Keratinocyte (primary cell): Measurements from ENCODE around the gene INHBC. TPM values are rescaled to one million over a fixed set of nuclear protein-coding genes. Genes with fewer than 3 reads are reported as not detected.
A peak's percentile ranks its signal among the peaks of the same experiment; 100 is the strongest.

Source experiments
- DNase-seq: peaks from one replicate; pipeline ENCODE4 v3.0.0-alpha.2; 2011; ENCODE audit warnings: low read depth, missing footprints, low spot score
- FAIRE-seq: peaks from 2 replicates; lab custom pipeline; 2011; peaks lifted over from hg19 to GRCh38; lab: Jason Lieb, UNC
- H2AFZ ChIP-seq: 2 replicates; pipeline ENCODE4 v1.6.0; 2012; ENCODE audit warnings: low read length, control low read depth, inconsistent platforms; ENCODE audit not compliant: control insufficient read depth
- H3K27ac ChIP-seq: 2 replicates; pipeline ENCODE4 v1.5.1; 2011; ENCODE audit warnings: low read length; ENCODE audit not compliant: control insufficient read depth, insufficient read depth
- H3K27me3 ChIP-seq: 3 replicates; pipeline ENCODE4 v1.6.0; 2011; ENCODE audit warnings: low read length; ENCODE audit not compliant: control insufficient read depth, insufficient read depth; ENCODE audit errors: extremely low read depth
- H3K36me3 ChIP-seq, 2 experiments: 2 replicates in 1 of 2; 3 replicates in 1 of 2; pipeline ENCODE4 v1.5.1; 2011; ENCODE audit warnings: low read length in 2 of 2, mild to moderate bottlenecking in 1 of 2; ENCODE audit not compliant: control insufficient read depth in 2 of 2, insufficient read depth in 2 of 2; ENCODE audit errors: extremely low read depth in 1 of 2
- H3K4me1 ChIP-seq: 3 replicates; pipeline ENCODE4 v1.5.1; 2011; ENCODE audit warnings: low read length; ENCODE audit not compliant: control insufficient read depth, insufficient read depth; ENCODE audit errors: extremely low read depth
- H3K4me2 ChIP-seq: 3 replicates; pipeline ENCODE4 v1.6.0; 2011; ENCODE audit warnings: low read depth, low read length; ENCODE audit not compliant: control insufficient read depth, insufficient read depth; ENCODE audit errors: extremely low read depth
- H3K4me3 ChIP-seq, 3 experiments: fragments of 200-600 bp in 1 of 3; sonication (generic) in 1 of 3; 2 replicates in 2 of 3; 3 replicates in 1 of 3; pipeline ENCODE4 v1.5.1; 2011 to 2016; ENCODE audit warnings: low read length in 3 of 3, mild to moderate bottlenecking in 3 of 3, control low read depth in 2 of 3, inconsistent platforms in 1 of 3, low read depth in 1 of 3, mixed read lengths in 1 of 3, mixed run types in 1 of 3, moderate library complexity in 1 of 3; ENCODE audit not compliant: control insufficient read depth in 2 of 3, insufficient read depth in 2 of 3; ENCODE audit errors: extremely low read depth in 1 of 3
- H3K79me2 ChIP-seq: 2 replicates; pipeline ENCODE4 v1.6.0; 2012; ENCODE audit warnings: low read length; ENCODE audit not compliant: control insufficient read depth, insufficient read depth
- H3K9ac ChIP-seq: 3 replicates; pipeline ENCODE4 v1.6.0; 2011; ENCODE audit warnings: low read length; ENCODE audit not compliant: control insufficient read depth, insufficient read depth; ENCODE audit errors: extremely low read depth
- H3K9me1 ChIP-seq: 3 replicates; pipeline ENCODE4 v1.6.0; 2011; ENCODE audit warnings: low read length; ENCODE audit not compliant: control insufficient read depth, insufficient read depth; ENCODE audit errors: extremely low read depth
- H3K9me3 ChIP-seq: 2 replicates; pipeline ENCODE4 v1.5.1; 2012; ENCODE audit warnings: low read depth, low read length; ENCODE audit not compliant: control insufficient read depth
- H4K20me1 ChIP-seq: 3 replicates; pipeline ENCODE4 v1.6.0; 2011; ENCODE audit warnings: low read length; ENCODE audit not compliant: control insufficient read depth, insufficient read depth; ENCODE audit errors: extremely low read depth
- EZH2 ChIP-seq: IDR thresholded peaks from one replicate; pipeline ENCODE4 v1.6.1; 2012; ENCODE audit warnings: inconsistent platforms, mild to moderate bottlenecking, low read length, moderate library complexity
- dilution Hi-C: fragments of 300-500 bp; cut with MboI; formaldehyde crosslinking; loops from one replicate; pipeline ENCODE4 v1.7.0; 2020; ENCODE audit warnings: low sequenced_read_pairs; ENCODE audit not compliant: extremely low pct_ligation_motif_present
- polyA plus RNA-seq, 5 experiments: library from polyadenylated mRNA; depleted of rRNA in 3 of 5; stranded (reverse) in 3 of 5; stranded (forward) in 1 of 5; unstranded in 1 of 5; fragments of >200 nt; gene quantifications; 1 replicate in 1 of 5; 2 replicates in 3 of 5; 3 replicates in 1 of 5; pipeline versions ENCODE4 v1.2.1 to v1.2.3, GENCODE V29; 2011 to 2012; ENCODE audit warnings: missing spikeins in 2 of 5, low read depth in 1 of 5, low replicate concordance in 1 of 5
- TF ChIP-seq, protein P1 (sequence below), 3 experiments: IDR thresholded peaks in 1 of 3; conservative IDR thresholded peaks in 1 of 3; optimal IDR thresholded peaks in 1 of 3; 2 replicates in 2 of 3; 3 replicates in 1 of 3; pipeline versions ENCODE3 to v1.5.1; 2011; ENCODE audit warnings: low read length in 3 of 3, mild to moderate bottlenecking in 3 of 3, moderate library complexity in 2 of 3, control low read depth in 1 of 3, inconsistent platforms in 1 of 3; ENCODE audit not compliant: insufficient read depth in 2 of 3; ENCODE audit errors: extremely low read depth in 1 of 3

INHBC gene
- polyA plus RNA-seq, 1 donor (not counting 4 experiments of a cell fraction or from before 2014, with no cell fraction given): 0.04 TPM

DNA sequence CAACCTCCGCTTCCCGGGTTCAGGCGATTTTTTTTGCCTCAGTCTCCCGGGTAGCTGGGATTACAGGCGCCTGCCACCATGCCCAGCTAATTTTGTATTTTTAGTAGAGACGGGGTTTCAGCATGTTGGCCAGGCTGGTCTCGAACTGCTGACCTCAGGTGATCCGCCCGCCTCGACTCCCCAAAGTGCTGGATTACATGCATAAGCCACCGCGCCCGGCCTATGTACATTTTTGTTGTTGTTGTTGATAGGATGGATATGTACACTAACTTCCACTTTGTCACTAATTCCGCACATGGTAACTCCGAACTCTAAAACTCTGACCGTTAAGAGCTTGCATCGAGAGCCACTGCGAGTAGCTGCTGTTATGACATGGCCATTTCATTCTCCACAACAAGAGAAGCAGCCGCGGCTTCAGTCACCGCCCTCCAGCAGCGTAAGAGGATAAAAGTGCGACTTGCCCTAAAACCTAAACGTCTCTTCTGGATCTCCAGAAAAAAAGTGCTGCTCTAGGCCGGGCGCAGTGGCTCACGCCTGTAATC, 52.5 kb downstream of the INHBC start:
- H3K27me3 ChIP-seq: no peaks in the 10 kb centered on the region
- H3K9me3 ChIP-seq: no peaks in the 10 kb centered on the region
- DNase-seq: no peak
- TF ChIP-seq EZH2: no peak
- TF ChIP-seq, protein P1, sequence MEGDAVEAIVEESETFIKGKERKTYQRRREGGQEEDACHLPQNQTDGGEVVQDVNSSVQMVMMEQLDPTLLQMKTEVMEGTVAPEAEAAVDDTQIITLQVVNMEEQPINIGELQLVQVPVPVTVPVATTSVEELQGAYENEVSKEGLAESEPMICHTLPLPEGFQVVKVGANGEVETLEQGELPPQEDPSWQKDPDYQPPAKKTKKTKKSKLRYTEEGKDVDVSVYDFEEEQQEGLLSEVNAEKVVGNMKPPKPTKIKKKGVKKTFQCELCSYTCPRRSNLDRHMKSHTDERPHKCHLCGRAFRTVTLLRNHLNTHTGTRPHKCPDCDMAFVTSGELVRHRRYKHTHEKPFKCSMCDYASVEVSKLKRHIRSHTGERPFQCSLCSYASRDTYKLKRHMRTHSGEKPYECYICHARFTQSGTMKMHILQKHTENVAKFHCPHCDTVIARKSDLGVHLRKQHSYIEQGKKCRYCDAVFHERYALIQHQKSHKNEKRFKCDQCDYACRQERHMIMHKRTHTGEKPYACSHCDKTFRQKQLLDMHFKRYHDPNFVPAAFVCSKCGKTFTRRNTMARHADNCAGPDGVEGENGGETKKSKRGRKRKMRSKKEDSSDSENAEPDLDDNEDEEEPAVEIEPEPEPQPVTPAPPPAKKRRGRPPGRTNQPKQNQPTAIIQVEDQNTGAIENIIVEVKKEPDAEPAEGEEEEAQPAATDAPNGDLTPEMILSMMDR (optimal IDR thresholded peaks at IDR 0.05 in 1 of 3, IDR thresholded peaks at IDR 0.05 in 1 of 3, conservative IDR thresholded peaks at IDR 0.05 in 1 of 3; ENCODE audit: extremely low read depth in 1 of 3, insufficient read depth in 2 of 3, low read length in 3 of 3): no peak
- no peak overlapping the region for H3K4me3 ChIP-seq
- no peaks in the 10 kb centered on the region for H4K20me1 ChIP-seq
- H3K9ac ChIP-seq: peak overlapping the region; percentile 94
- FAIRE-seq: no peak
- H3K79me2 ChIP-seq: peaks cover 26% of the 10 kb centered on the region
- H2AFZ ChIP-seq: peak overlapping the region; percentile 70
- dilution Hi-C loops: no loop called here
- H3K36me3 ChIP-seq: peaks cover 19% of the 10 kb centered on the region in 2 experiments
- H3K4me1 ChIP-seq: peaks cover 9% of the 10 kb centered on the region
- no peaks in the 10 kb centered on the region for H3K9me1 ChIP-seq
- peak overlapping the region; percentile 61 for H3K4me2 ChIP-seq
- no peak overlapping the region for H3K27ac ChIP-seq

DNA sequence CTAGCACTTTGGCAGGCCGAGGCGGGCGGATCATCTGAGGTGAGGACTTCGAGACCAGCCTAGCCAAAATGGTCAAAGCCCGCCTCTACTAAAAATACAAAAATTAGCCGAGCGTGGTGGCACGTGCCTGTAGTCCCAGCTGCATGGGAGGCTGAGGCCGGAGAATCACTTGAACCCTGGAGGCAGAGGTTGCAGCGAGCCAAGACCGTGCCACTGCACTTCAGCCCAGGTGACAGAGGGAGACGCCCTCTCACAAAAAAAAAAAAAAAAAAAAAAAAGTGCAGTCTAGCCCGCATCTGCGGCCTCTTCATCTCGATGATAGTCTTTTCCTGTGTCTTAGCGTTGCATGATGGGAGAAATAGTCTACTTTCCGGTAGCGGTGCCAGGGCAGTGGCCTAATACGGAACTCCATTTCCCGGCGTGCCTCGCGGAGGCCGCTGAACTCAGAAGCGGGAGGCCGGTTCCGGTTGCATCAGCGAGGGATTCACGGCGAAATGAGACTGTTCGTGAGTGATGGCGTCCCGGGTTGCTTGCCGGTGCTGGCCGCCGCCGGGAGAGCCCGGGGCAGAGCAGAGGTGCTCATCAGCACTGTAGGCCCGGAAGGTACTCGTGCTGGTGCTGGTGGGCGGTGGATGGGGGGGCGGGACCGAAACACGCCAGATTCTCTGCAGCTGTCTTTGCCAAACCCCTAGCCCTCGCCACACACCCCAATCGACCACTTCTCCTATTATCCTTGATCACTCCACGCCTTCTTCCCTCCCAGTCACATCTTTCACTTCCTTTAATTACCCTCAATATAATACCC, 53.2 kb downstream of the INHBC start, which contains the start of gene MARS1:
Gene MARS1, plus strand, starts transcription at position 472 of the 805 bp plus-strand sequence. Its CDS starts 23 bp downstream, at position 495.
- no peaks in the 10 kb centered on the region for H3K27me3 ChIP-seq
- H3K27ac ChIP-seq: peak within 1 kb of the TSS; percentile 87
- dilution Hi-C loops: no loop called here
- no peaks in the 10 kb centered on the region for H3K9me1 ChIP-seq
- H4K20me1 ChIP-seq: no peaks in the 10 kb centered on the region
- H3K4me2 ChIP-seq: peak within 1 kb of the TSS; percentile 85
- peaks cover 9% of the 10 kb centered on the region for H3K4me1 ChIP-seq
- FAIRE-seq: peak; percentile 64
- TF ChIP-seq, protein P1 (optimal IDR thresholded peaks at IDR 0.05 in 1 of 3, IDR thresholded peaks at IDR 0.05 in 1 of 3, conservative IDR thresholded peaks at IDR 0.05 in 1 of 3; ENCODE audit: extremely low read depth in 1 of 3, insufficient read depth in 2 of 3, low read length in 3 of 3): no peak
- no peak for TF ChIP-seq EZH2
- H3K9me3 ChIP-seq: no peaks in the 10 kb centered on the region
- peak within 1 kb of the TSS; percentile 87 for H2AFZ ChIP-seq
- H3K4me3 ChIP-seq: peak within 1 kb of the TSS; percentile 81 to 99 (median 96)
- peaks cover 27% of the 10 kb centered on the region for H3K79me2 ChIP-seq
- H3K36me3 ChIP-seq: peaks cover 21 to 22% of the 10 kb centered on the region in 2 experiments
- H3K9ac ChIP-seq: peak within 1 kb of the TSS; percentile 94
- peak; percentile 84 for DNase-seq
